GM12878 (cell line): ENCODE data around the gene ZSWIM2. TPM values are rescaled to one million over a fixed set of nuclear protein-coding genes. Genes with fewer than 3 reads are reported as not detected.

Experiments
- ATAC-seq: fragments of 200-7000 bp; cut with Tn5 transposase; 3 replicates; pipeline ENCODE4 v1.9.1; 2020; ENCODE audit warnings: mild to moderate bottlenecking, moderate library complexity
- BruUV-seq: library from RNA; stranded (reverse); fragments of 400-500 nt; replicated peaks from 2 replicates; lab custom pipeline; 2021; lab: Mats Ljungman, UMichigan
- CTCF ChIA-PET: fragments of 300-600 bp; sonication (Branson Sonifier 250); formaldehyde crosslinking; extraction: SDS; loops from one replicate; lab custom pipeline; 2021; ENCODE audit warnings: inconsistent platforms; lab: Yijun Ruan, JAX
- POLR2A ChIA-PET: fragments of 350-600 bp; formaldehyde crosslinking; extraction: SDS; loops from one replicate; lab custom pipeline; 2021; ENCODE audit warnings: inconsistent platforms; lab: Charles Lee
- RAD21 ChIA-PET: fragments of 300-600 bp; sonication (Branson Sonifier 250); formaldehyde crosslinking; loops from one replicate; lab custom pipeline; 2023; ENCODE audit warnings: antibody characterized with exemption; ENCODE audit not compliant: unreplicated experiment; lab: Charles Lee
- SMC1A ChIA-PET: fragments of 300-600 bp; sonication (Branson Sonifier 250); formaldehyde crosslinking; loops from one replicate; lab custom pipeline; 2023; ENCODE audit not compliant: unreplicated experiment, uncharacterized antibody; lab: Charles Lee
- DNase-seq: peaks from one replicate; pipeline ENCODE4 v3.0.0-alpha.2; 2011; ENCODE audit warnings: low read depth, low spot score
- FAIRE-seq: peaks from 3 replicates; lab custom pipeline; 2011; peaks lifted over from hg19 to GRCh38; lab: Jason Lieb, UNC
- H2AFZ ChIP-seq: 2 replicates; pipeline ENCODE4 v1.6.0; 2011; ENCODE audit warnings: low read depth, low read length, control low read depth; ENCODE audit not compliant: control insufficient read depth
- H3K27ac ChIP-seq: 2 replicates; pipeline ENCODE4 v1.5.1; 2011; ENCODE audit warnings: control low read depth; ENCODE audit not compliant: control insufficient read depth, insufficient read depth
- H3K27me3 ChIP-seq, 2 experiments: replicated peaks in 1 of 2; 2 replicates each; pipeline versions ENCODE4 v1.6.0 to v1.6.1; 2011; ENCODE audit warnings: low read length in 1 of 2; ENCODE audit not compliant: control insufficient read depth in 2 of 2, insufficient read depth in 2 of 2
- H3K36me3 ChIP-seq, 2 experiments: 2 replicates each; pipeline ENCODE4 v1.5.1; 2011; ENCODE audit warnings: low read length in 1 of 2; ENCODE audit not compliant: control insufficient read depth in 2 of 2, insufficient read depth in 2 of 2
- H3K4me1 ChIP-seq: 2 replicates; pipeline ENCODE4 v1.6.1; 2011; ENCODE audit warnings: mild to moderate bottlenecking, low read length, moderate library complexity, mixed read lengths; ENCODE audit not compliant: control insufficient read depth, insufficient read depth
- H3K4me2 ChIP-seq: 2 replicates; pipeline ENCODE4 v1.6.0; 2011; ENCODE audit warnings: control low read depth; ENCODE audit not compliant: control insufficient read depth, insufficient read depth
- H3K4me3 ChIP-seq: fragments of 200-600 bp; sonication (generic); 2 replicates; pipeline ENCODE4 v1.5.1; 2016
- H3K79me2 ChIP-seq: 2 replicates; pipeline ENCODE4 v1.6.0; 2011; ENCODE audit warnings: low read length; ENCODE audit not compliant: control insufficient read depth, insufficient read depth
- H3K9ac ChIP-seq: 2 replicates; pipeline ENCODE4 v1.8.0; 2011; ENCODE audit warnings: low read length, control low read depth, mixed read lengths; ENCODE audit not compliant: control insufficient read depth, insufficient read depth
- H3K9me3 ChIP-seq: replicated peaks from 3 replicates; pipeline ENCODE4 v1.5.1; 2011; ENCODE audit warnings: mild to moderate bottlenecking, low read length; ENCODE audit not compliant: control insufficient read depth, insufficient read depth
- H4K20me1 ChIP-seq: 2 replicates; pipeline ENCODE4 v1.6.0; 2011; ENCODE audit not compliant: control insufficient read depth, insufficient read depth
- ATF7 ChIP-seq: fragments of 450-650 bp; IDR thresholded peaks from 2 replicates; pipeline ENCODE4 v1.6.1; 2016; ENCODE audit warnings: low read depth, mild to moderate bottlenecking
- CBX5 ChIP-seq: sonication (generic); IDR thresholded peaks from 2 replicates; pipeline ENCODE4 v1.6.1; 2016; ENCODE audit warnings: low read depth, moderate library complexity, mild to moderate bottlenecking, inconsistent platforms
- CREM ChIP-seq: IDR thresholded peaks from 2 replicates; pipeline ENCODE4 v1.6.1; 2014; ENCODE audit warnings: antibody characterized with exemption, low read depth
- FOXM1 ChIP-seq: IDR thresholded peaks from 2 replicates; pipeline ENCODE4 v1.6.1; 2012; ENCODE audit warnings: low read depth, mild to moderate bottlenecking, inconsistent platforms, low read length, moderate library complexity
- IKZF2 ChIP-seq, 2 experiments: fragments of 450-650 bp; IDR thresholded peaks; 2 replicates each; pipeline ENCODE4 v1.6.1; 2017; ENCODE audit warnings: mild to moderate bottlenecking in 2 of 2, moderate library complexity in 2 of 2
- KDM1A ChIP-seq: fragments of 200-600 bp; sonication (generic); IDR thresholded peaks from 2 replicates; pipeline ENCODE4 v1.6.1; 2016; ENCODE audit warnings: borderline replicate concordance
- MXI1 ChIP-seq: fragments of 150-350 bp; IDR thresholded peaks from 2 replicates; pipeline ENCODE4 v1.6.1; 2011; ENCODE audit warnings: low read depth, mild to moderate bottlenecking, inconsistent platforms, low read length, improper control_type of control experiment
- SIN3A ChIP-seq: IDR thresholded peaks from 2 replicates; pipeline ENCODE4 v1.6.1; 2012; ENCODE audit warnings: low read depth, low read length, improper control_type of control experiment
- SPI1 ChIP-seq: IDR thresholded peaks from 2 replicates; pipeline ENCODE4 v1.6.1; 2011; ENCODE audit warnings: low read depth, mild to moderate bottlenecking, low read length, moderate library complexity, borderline replicate concordance; ENCODE audit not compliant: insufficient read depth
- WGBS: methylation state at CpG from one replicate; pipeline ENCODE4 v1.1.6; 2016; ENCODE audit warnings: low lambda C conversion rate; ENCODE audit not compliant: insufficient replicate concordance, insufficient coverage; ENCODE audit errors: missing lambda C conversion rate; 5-methylcytosine and 5-hydroxymethylcytosine counted together
- in situ Hi-C: fragments of 300-500 bp; cut with MboI; formaldehyde crosslinking; loops from 9 replicates; pipeline ENCODE4 v1.14.3; 2018; ENCODE audit warnings: mixed read lengths
- intact Hi-C: fragments of 100-400 bp; cut with micrococcal nuclease; formaldehyde crosslinking; loops from one replicate; pipeline ENCODE4 v1.14.2; 2022; ENCODE audit not compliant: unreplicated experiment
- polyA plus RNA-seq, 11 experiments: library from polyadenylated mRNA; depleted of rRNA in 4 of 11; unstranded in 6 of 11; stranded (reverse) in 5 of 11; fragments of >200 nt; fragmentation: Nextera tagmentation in 4 of 11; fragmentation: Illumina TruSeq in 1 of 11; extraction: Ambion mirVana in 4 of 11; extraction: Trizol in 1 of 11; gene quantifications; 1 replicate in 1 of 11; 2 replicates in 10 of 11; pipeline versions ENCODE4 v1.2.1 to v1.2.3, GENCODE V29; 2011 to 2016; ENCODE audit warnings: inconsistent platforms in 2 of 11, missing spikeins in 2 of 11, low read depth in 1 of 11
- total RNA-seq, 4 experiments: library from RNA; depleted of rRNA in 3 of 4; stranded (reverse); fragments of >200 nt in 3 of 4; fragmentation: Illumina TruSeq in 1 of 4; extraction: Trizol in 1 of 4; gene quantifications; 2 replicates each; pipeline versions ENCODE4 v1.2.1 to v1.2.3, GENCODE V29; 2013 to 2021
- TF ChIP-seq, protein P1 (sequence below): IDR thresholded peaks from 2 replicates; pipeline ENCODE4 v1.6.1; 2012; ENCODE audit warnings: low read length, inconsistent platforms
- TF ChIP-seq, protein P2 (sequence below): fragments of 450-650 bp; IDR thresholded peaks from 2 replicates; pipeline ENCODE4 v1.6.1; 2017; ENCODE audit warnings: mild to moderate bottlenecking, moderate library complexity
- TF ChIP-seq, protein P3 (sequence below): fragments of 450-650 bp; formaldehyde crosslinking; IDR thresholded peaks from 2 replicates; pipeline ENCODE4 v1.5.0; 2022; ENCODE audit warnings: mild to moderate bottlenecking, missing genetic modification characterization
- TF ChIP-seq, protein P4 (sequence below): IDR thresholded peaks from 2 replicates; pipeline ENCODE4 v1.6.1; 2011; ENCODE audit warnings: borderline replicate concordance, low read depth, mild to moderate bottlenecking, moderate library complexity, mixed read lengths, low read length; ENCODE audit not compliant: insufficient read depth; ENCODE audit errors: extremely low read length

Gene ZSWIM2
- total and polyA plus RNA-seq, 10 of the 15 experiments (the other 5 are each of a cell fraction or from before 2014, with no cell fraction given): not detected

DNA sequence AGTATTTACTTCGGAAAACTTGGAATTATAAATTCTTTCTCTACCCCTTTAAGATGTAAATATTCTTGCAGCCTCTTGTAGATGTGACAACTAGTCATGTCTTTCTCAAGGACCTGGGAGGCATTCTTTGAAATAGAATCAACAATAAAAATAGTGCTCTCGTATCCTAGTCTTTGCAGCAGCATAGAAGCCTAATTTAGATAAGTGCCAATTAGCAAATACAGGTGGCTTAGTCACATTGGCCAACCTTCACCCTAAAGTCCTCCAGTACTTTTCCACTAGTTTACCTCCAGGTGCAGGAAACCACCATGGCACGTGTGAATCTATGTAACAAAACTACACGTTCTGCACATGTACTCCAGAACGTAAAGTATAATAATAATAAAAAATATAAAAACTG lies 3.5 kb upstream of the ZSWIM2 start:
- intact Hi-C loops (no loop called here), in situ Hi-C loops (loop anchor here (25.0 kb wide), 1 partner anchor 985 kb away; no protein-coding TSS in a partner anchor)
- FAIRE-seq: no peak
- DNase-seq: no peak
- Histone ChIP-seq H3K79me2 (no peaks in the 10 kb centered on the region), H3K4me1 (no peaks in the 10 kb centered on the region; the same call in 1 of the 2 replicates), H3K9ac (no peak overlapping the region), H3K27me3 (peaks cover 0 to 6% of the 10 kb centered on the region in 2 experiments; a peak in 3 of 4 replicates), H3K36me3 (no peaks in the 10 kb centered on the region), H3K4me2 (no peak overlapping the region), H3K27ac (no peak overlapping the region), H3K4me3 (no peak overlapping the region)
- CTCF ChIA-PET: interaction anchor here (2.2 kb wide), 1 partner anchor 10 kb away, joined by 10 read pairs; no protein-coding TSS in a partner anchor
- ATAC-seq: no peak
- SMC1A ChIA-PET: interaction anchor here (0.7 kb wide), 1 partner anchor 15 kb away, joined by 3 read pairs; no protein-coding TSS in a partner anchor
- BruUV-seq: no TSS peak
- RAD21 ChIA-PET: interaction anchor here (1.1 kb wide), 1 partner anchor 10 kb away, joined by 3 read pairs; no protein-coding TSS in a partner anchor
- POLR2A ChIA-PET: no interaction called here
- TF ChIP-seq MXI1: no peak
- TF ChIP-seq, protein P1, sequence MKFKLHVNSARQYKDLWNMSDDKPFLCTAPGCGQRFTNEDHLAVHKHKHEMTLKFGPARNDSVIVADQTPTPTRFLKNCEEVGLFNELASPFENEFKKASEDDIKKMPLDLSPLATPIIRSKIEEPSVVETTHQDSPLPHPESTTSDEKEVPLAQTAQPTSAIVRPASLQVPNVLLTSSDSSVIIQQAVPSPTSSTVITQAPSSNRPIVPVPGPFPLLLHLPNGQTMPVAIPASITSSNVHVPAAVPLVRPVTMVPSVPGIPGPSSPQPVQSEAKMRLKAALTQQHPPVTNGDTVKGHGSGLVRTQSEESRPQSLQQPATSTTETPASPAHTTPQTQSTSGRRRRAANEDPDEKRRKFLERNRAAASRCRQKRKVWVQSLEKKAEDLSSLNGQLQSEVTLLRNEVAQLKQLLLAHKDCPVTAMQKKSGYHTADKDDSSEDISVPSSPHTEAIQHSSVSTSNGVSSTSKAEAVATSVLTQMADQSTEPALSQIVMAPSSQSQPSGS: no peak
- TF ChIP-seq FOXM1: no peak
- TF ChIP-seq SIN3A: no peak
- TF ChIP-seq, protein P2, sequence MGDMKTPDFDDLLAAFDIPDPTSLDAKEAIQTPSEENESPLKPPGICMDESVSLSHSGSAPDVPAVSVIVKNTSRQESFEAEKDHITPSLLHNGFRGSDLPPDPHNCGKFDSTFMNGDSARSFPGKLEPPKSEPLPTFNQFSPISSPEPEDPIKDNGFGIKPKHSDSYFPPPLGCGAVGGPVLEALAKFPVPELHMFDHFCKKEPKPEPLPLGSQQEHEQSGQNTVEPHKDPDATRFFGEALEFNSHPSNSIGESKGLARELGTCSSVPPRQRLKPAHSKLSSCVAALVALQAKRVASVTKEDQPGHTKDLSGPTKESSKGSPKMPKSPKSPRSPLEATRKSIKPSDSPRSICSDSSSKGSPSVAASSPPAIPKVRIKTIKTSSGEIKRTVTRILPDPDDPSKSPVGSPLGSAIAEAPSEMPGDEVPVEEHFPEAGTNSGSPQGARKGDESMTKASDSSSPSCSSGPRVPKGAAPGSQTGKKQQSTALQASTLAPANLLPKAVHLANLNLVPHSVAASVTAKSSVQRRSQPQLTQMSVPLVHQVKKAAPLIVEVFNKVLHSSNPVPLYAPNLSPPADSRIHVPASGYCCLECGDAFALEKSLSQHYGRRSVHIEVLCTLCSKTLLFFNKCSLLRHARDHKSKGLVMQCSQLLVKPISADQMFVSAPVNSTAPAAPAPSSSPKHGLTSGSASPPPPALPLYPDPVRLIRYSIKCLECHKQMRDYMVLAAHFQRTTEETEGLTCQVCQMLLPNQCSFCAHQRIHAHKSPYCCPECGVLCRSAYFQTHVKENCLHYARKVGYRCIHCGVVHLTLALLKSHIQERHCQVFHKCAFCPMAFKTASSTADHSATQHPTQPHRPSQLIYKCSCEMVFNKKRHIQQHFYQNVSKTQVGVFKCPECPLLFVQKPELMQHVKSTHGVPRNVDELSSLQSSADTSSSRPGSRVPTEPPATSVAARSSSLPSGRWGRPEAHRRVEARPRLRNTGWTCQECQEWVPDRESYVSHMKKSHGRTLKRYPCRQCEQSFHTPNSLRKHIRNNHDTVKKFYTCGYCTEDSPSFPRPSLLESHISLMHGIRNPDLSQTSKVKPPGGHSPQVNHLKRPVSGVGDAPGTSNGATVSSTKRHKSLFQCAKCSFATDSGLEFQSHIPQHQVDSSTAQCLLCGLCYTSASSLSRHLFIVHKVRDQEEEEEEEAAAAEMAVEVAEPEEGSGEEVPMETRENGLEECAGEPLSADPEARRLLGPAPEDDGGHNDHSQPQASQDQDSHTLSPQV: no peak
- TF ChIP-seq, protein P3, sequence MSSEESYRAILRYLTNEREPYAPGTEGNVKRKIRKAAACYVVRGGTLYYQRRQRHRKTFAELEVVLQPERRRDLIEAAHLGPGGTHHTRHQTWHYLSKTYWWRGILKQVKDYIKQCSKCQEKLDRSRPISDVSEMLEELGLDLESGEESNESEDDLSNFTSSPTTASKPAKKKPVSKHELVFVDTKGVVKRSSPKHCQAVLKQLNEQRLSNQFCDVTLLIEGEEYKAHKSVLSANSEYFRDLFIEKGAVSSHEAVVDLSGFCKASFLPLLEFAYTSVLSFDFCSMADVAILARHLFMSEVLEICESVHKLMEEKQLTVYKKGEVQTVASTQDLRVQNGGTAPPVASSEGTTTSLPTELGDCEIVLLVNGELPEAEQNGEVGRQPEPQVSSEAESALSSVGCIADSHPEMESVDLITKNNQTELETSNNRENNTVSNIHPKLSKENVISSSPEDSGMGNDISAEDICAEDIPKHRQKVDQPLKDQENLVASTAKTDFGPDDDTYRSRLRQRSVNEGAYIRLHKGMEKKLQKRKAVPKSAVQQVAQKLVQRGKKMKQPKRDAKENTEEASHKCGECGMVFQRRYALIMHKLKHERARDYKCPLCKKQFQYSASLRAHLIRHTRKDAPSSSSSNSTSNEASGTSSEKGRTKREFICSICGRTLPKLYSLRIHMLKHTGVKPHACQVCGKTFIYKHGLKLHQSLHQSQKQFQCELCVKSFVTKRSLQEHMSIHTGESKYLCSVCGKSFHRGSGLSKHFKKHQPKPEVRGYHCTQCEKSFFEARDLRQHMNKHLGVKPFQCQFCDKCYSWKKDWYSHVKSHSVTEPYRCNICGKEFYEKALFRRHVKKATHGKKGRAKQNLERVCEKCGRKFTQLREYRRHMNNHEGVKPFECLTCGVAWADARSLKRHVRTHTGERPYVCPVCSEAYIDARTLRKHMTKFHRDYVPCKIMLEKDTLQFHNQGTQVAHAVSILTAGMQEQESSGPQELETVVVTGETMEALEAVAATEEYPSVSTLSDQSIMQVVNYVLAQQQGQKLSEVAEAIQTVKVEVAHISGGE: no peak
- no peak for TF ChIP-seq IKZF2 (IDR thresholded peaks at IDR 0.05)
- no peak for TF ChIP-seq SPI1
- TF ChIP-seq ATF7: no peak
- no peak for TF ChIP-seq KDM1A
- no peak for TF ChIP-seq CBX5
- TF ChIP-seq, protein P4, sequence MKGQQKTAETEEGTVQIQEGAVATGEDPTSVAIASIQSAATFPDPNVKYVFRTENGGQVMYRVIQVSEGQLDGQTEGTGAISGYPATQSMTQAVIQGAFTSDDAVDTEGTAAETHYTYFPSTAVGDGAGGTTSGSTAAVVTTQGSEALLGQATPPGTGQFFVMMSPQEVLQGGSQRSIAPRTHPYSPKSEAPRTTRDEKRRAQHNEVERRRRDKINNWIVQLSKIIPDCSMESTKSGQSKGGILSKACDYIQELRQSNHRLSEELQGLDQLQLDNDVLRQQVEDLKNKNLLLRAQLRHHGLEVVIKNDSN: no peak
- TF ChIP-seq CREM: no peak
- TF ChIP-seq, all 136 proteins: peak for 0
- no peaks in the 10 kb centered on the region for H4K20me1 ChIP-seq
- no peaks in the 10 kb centered on the region for H3K9me3 ChIP-seq
- 11% methylated on average over 5 of the region's 5 CpGs for WGBS
- no peak overlapping the region for H2AFZ ChIP-seq
